A673 (cell line): ENCODE data around the gene NXPH2.

Source experiments
- CTCF ChIP-seq: fragments of 300-800, 200-600 bp; sonication (generic); conservative IDR thresholded peaks from 2 replicates; pipeline ENCODE4 v1.5.1; 2017; ENCODE audit warnings: low read depth, mild to moderate bottlenecking, antibody characterized with exemption, low read length, moderate library complexity, mixed read lengths
- EZH2 ChIP-seq: fragments of 200-600 bp; sonication (generic); IDR thresholded peaks from 2 replicates; pipeline ENCODE4 v1.6.1; 2017; ENCODE audit warnings: borderline replicate concordance, low read depth, mild to moderate bottlenecking, mixed read lengths, antibody characterized with exemption, low read length; ENCODE audit not compliant: poor library complexity, severe bottlenecking

- TF ChIP-seq CTCF: no peak
- no peak for TF ChIP-seq EZH2
These were observed 121.8 kb downstream of the NXPH2 start for GRCh38 chr2:138658187-138658894.
